DOHH2 (cell line): ENCODE results near the gene MRPS7.
"Not testable (repeated sequence)": the region's sequence is repeated elsewhere in the genome, so short reads cannot be mapped to it uniquely, and the experiment has no call there.

Experiments
- H3F3A ChIP-seq: fragments of 200-600 bp; sonication (generic), shearing (Covaris generic); 2 replicates; pipeline ENCODE4 v1.6.0; 2016; ENCODE audit warnings: antibody characterized with exemption, mild to moderate bottlenecking; ENCODE audit not compliant: control insufficient read depth, insufficient read depth
- H3K27ac ChIP-seq: fragments of 200-600 bp; sonication (generic); 2 replicates; pipeline ENCODE4 v1.5.1; 2014; ENCODE audit warnings: low read depth, mild to moderate bottlenecking, low read length, moderate library complexity
- H3K27me3 ChIP-seq: fragments of 200-600 bp; sonication (generic); 2 replicates; pipeline ENCODE4 v1.6.1; 2014; ENCODE audit warnings: mild to moderate bottlenecking, low read length, mixed read lengths; ENCODE audit not compliant: control insufficient read depth
- H3K36me3 ChIP-seq: fragments of 200-600 bp; sonication (generic); 2 replicates; pipeline ENCODE4 v1.6.1; 2014; ENCODE audit warnings: mild to moderate bottlenecking, low read length, moderate library complexity, mixed read lengths; ENCODE audit not compliant: control insufficient read depth
- H3K4me1 ChIP-seq: fragments of 200-600 bp; sonication (generic); 2 replicates; pipeline ENCODE4 v1.6.1; 2014; ENCODE audit warnings: mild to moderate bottlenecking, low read length, mixed read lengths; ENCODE audit not compliant: control insufficient read depth
- H3K4me2 ChIP-seq: fragments of 200-600 bp; sonication (generic); 2 replicates; pipeline ENCODE4 v1.6.0; 2014; ENCODE audit warnings: mild to moderate bottlenecking, low read length, moderate library complexity
- H3K4me3 ChIP-seq: fragments of 200-600 bp; sonication (generic); 2 replicates; pipeline ENCODE4 v1.5.1; 2014; ENCODE audit warnings: mild to moderate bottlenecking, low read length, mixed read lengths
- H3K79me2 ChIP-seq: fragments of 200-600 bp; sonication (generic); 2 replicates; pipeline ENCODE4 v1.6.1; 2014; ENCODE audit warnings: mild to moderate bottlenecking, low read length, mixed read lengths; ENCODE audit not compliant: control insufficient read depth
- H3K9me2 ChIP-seq: fragments of 200-600 bp; sonication (generic); replicated peaks from 2 replicates; pipeline ENCODE4 v1.6.1; 2014; ENCODE audit warnings: mild to moderate bottlenecking, low read length, mixed read lengths; ENCODE audit not compliant: control insufficient read depth
- H3K9me3 ChIP-seq: fragments of 200-600 bp; sonication (generic); 2 replicates; pipeline ENCODE4 v1.6.1; 2014; ENCODE audit warnings: antibody characterized with exemption, low read length, mixed read lengths; ENCODE audit not compliant: control insufficient read depth, insufficient read depth
- H4K20me1 ChIP-seq: fragments of 200-600 bp; sonication (generic); 2 replicates; pipeline ENCODE4 v1.6.0; 2014; ENCODE audit warnings: low read depth, mild to moderate bottlenecking, antibody characterized with exemption, low read length, moderate library complexity; ENCODE audit not compliant: control insufficient read depth, insufficient read depth
- EZH2phosphoT487 ChIP-seq: fragments of 200-600 bp; sonication (generic); IDR thresholded peaks from 2 replicates; pipeline ENCODE4 v1.6.1; 2017; ENCODE audit warnings: borderline replicate concordance, mild to moderate bottlenecking, antibody characterized with exemption, low read length, moderate library complexity, mixed read lengths
- TF ChIP-seq, protein P1 (sequence below): fragments of 200-600 bp; sonication (generic); IDR thresholded peaks from one replicate; pipeline ENCODE4 v1.5.1; 2014; ENCODE audit warnings: antibody characterized with exemption, mild to moderate bottlenecking, low read depth, low read length; ENCODE audit not compliant: poor library complexity, severe bottlenecking

MRPS7 gene

DNA sequence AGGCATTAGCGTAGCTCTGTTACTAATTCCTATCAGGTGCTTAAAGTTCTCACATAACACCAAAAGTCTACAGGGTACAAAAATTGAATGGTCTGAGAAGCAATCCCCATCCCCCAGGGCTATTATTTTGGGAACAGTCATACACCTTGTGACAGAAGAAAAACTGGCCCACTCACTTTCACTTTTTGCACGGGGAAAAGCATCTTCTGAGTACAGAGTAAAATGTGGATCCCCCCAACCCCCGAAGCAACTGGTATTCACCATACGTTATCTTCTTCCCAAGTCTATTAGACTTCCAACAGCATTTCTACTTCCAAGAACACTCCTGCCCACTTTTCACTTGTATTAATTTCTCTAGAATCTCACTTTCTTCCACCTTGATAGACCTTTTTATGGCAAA lies 12.1 kb upstream of the MRPS7 start:
- TF ChIP-seq, protein P1, sequence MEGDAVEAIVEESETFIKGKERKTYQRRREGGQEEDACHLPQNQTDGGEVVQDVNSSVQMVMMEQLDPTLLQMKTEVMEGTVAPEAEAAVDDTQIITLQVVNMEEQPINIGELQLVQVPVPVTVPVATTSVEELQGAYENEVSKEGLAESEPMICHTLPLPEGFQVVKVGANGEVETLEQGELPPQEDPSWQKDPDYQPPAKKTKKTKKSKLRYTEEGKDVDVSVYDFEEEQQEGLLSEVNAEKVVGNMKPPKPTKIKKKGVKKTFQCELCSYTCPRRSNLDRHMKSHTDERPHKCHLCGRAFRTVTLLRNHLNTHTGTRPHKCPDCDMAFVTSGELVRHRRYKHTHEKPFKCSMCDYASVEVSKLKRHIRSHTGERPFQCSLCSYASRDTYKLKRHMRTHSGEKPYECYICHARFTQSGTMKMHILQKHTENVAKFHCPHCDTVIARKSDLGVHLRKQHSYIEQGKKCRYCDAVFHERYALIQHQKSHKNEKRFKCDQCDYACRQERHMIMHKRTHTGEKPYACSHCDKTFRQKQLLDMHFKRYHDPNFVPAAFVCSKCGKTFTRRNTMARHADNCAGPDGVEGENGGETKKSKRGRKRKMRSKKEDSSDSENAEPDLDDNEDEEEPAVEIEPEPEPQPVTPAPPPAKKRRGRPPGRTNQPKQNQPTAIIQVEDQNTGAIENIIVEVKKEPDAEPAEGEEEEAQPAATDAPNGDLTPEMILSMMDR = no peak
- TF ChIP-seq EZH2phosphoT487 = no peak
- H3K4me2 ChIP-seq = no peak overlapping the region
- H3K9me2 ChIP-seq = no peaks in the 10 kb centered on the region
- peaks cover 61% of the 10 kb centered on the region for H3K79me2 ChIP-seq
- H3K27ac ChIP-seq = no peak overlapping the region
- H3K27me3 ChIP-seq = no peaks in the 10 kb centered on the region
- H3F3A ChIP-seq = 0 out of 2 replicates have a peak, but pooled peaks cover 3% of the 10 kb centered on the region
- H4K20me1 ChIP-seq = no peaks in the 10 kb centered on the region
- peaks cover 29% of the 10 kb centered on the region for H3K36me3 ChIP-seq
- peaks cover 51% of the 10 kb centered on the region for H3K4me1 ChIP-seq
- H3K4me3 ChIP-seq = no peak overlapping the region
- H3K9me3 ChIP-seq = no peaks in the 10 kb centered on the region

DNA sequence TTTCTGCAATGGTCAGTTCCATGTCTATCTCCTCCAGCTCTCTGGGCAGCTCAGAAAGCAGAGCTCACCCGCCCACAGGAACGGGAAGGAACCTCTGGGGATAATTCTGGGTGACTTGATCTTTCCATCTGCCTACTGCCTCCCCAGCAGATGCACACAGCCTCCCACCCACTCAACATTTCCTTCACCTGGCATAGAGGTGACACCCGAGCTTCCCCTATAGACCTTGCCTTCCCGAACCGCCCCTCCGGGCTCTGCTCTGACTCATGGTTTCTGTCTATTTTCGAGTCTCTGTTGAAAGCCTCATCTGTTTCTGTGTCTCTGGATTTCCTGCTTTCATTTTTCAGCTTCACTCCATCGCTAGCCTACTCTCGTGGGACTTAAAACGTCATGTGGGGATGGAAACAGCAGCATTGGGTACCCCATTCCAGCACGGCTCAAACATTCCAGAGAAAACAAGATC lies 11.6 kb upstream of the MRPS7 start:
- Histone ChIP-seq H3K27me3 (no peaks in the 10 kb centered on the region), H3K27ac (no peak overlapping the region), H3K79me2 (peaks cover 61% of the 10 kb centered on the region), H3K36me3 (peaks cover 24% of the 10 kb centered on the region), H3K9me3 (no peaks in the 10 kb centered on the region), H4K20me1 (no peaks in the 10 kb centered on the region), H3K9me2 (no peaks in the 10 kb centered on the region), H3F3A (0 out of 2 replicates have a peak, but pooled peaks cover 3% of the 10 kb centered on the region), H3K4me2 (peak overlapping the region; percentile 35; the same call in 1 of the 2 replicates), H3K4me3 (no peak overlapping the region), H3K4me1 (peaks cover 46% of the 10 kb centered on the region)
- TF ChIP-seq EZH2phosphoT487 = no peak
- TF ChIP-seq, protein P1 = no peak

DNA sequence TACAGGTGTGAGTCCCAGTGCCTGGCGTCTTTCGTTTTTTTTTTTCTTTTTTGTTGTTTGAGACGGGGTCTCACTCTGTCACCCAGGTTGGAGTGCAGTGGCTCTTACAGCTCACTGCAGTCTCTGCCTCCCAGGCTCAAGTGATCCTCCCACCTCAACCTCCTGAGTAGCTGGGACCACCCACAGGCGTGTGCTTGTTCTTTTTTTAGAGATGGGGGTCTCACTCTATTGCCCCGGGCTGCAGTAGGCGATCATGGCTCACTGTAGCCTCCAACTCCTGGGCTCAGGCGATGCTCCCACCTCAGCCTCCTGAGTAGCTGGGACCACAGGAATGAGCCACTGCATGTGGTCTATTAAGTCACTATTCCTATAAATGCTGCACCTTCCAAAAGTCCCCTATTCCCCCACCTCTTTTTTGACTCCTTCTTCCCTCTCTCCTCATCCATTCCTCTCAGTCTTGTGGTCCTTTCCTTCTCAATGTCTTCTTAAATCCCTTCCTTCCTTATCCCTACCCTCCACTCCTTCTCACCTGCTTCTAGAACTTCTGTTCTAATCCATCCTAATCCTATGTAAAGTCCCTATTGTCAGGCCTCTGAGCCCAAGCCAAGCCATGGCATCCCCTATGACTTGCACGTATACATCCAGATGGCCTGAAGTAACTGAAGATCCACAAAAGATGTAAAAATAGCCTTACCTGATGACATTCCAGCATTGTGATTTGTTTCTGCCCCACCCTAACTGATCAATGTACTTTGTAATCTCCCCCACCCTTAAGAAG lies 9.5 kb upstream of the MRPS7 start:
- Histone ChIP-seq H3F3A (0 out of 2 replicates have a peak, but pooled peaks cover 3% of the 10 kb centered on the region), H3K9me2 (no peaks in the 10 kb centered on the region), H3K4me2 (peak overlapping the region; percentile 60), H3K36me3 (peaks cover 6% of the 10 kb centered on the region), H3K79me2 (peaks cover 62% of the 10 kb centered on the region), H3K27ac (peak overlapping the region; percentile 40), H3K9me3 (no peaks in the 10 kb centered on the region), H3K27me3 (no peaks in the 10 kb centered on the region), H3K4me3 (peak overlapping the region; percentile 41), H4K20me1 (no peaks in the 10 kb centered on the region), H3K4me1 (peaks cover 30% of the 10 kb centered on the region)
- TF ChIP-seq, protein P1 = no peak
- TF ChIP-seq EZH2phosphoT487 = no peak

DNA sequence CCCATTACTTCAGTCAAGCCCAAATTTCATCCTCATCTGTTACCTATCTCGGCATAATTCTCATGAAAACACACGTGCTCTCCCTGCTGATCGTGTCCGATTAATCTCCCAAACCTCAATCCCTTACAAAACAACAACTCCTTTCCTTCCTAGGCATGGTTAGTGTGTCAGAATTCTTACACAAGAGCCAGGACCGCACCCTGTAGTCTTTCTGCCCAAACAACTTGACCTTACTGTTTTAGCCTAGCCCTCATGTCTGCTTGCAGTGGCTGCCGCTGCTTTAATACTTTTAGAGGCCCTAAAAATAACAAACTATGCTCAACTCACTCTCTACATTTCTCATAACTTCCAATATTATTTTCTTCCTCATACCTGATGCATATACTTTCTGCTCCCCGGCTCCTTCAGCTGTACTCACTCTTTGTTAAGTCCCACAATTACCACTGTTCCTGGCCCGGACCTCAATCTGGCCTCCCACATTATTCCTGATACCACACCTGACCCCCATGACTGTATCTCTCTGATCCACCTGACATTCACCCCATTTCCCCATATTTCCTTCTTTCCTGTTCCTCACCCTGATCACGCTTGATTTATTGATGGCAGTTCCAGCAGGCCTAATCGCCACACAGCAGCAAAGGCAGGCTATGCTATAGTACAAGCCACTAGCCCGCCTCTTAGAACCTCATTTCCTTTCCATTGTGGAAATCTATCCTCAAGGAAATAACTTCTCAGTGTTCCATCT lies 5.6 kb upstream of the MRPS7 start:
- not testable (repeated sequence) for H3K4me2 ChIP-seq, H3F3A ChIP-seq, H3K27me3 ChIP-seq, H3K9me3 ChIP-seq, H3K9me2 ChIP-seq, H3K4me3 ChIP-seq, H3K27ac ChIP-seq
- peaks cover 17% of the 10 kb centered on the region for H3K36me3 ChIP-seq
- H3K4me1 ChIP-seq = peaks cover 30% of the 10 kb centered on the region
- peaks cover 64% of the 10 kb centered on the region for H3K79me2 ChIP-seq
- H4K20me1 ChIP-seq = peaks cover 14% of the 10 kb centered on the region; the same call in 1 of the 2 replicates

DNA sequence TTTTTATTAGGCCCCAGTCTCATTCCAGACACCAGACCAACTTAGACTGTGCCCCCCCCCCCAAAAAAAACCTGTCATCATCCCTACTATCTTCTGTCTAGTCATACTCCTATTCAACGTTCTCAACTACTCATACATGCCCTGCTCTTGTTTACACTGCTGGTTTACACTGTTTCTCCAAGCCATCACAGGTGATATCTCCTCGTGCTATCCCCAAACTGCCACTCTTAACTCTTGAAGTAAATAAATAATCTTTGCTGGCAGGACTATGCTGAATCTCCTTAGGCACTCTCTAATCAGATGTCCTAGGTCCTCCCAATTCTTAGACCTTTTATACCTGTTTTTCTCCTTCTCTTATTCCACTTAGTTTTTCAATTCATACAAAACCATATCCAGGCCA lies 4.5 kb upstream of the MRPS7 start:
- Histone ChIP-seq H4K20me1 (peaks cover 14% of the 10 kb centered on the region; the same call in 1 of the 2 replicates), H3K79me2 (peaks cover 62% of the 10 kb centered on the region)
- H3K9me3 ChIP-seq = not testable (repeated sequence)

More for the DNA sequence above, 4.5 kb upstream of the MRPS7 start:
- H3F3A ChIP-seq, H3K9me2 ChIP-seq, H3K4me3 ChIP-seq, H3K27me3 ChIP-seq, H3K4me2 ChIP-seq, H3K27ac ChIP-seq: not testable (repeated sequence)
- Histone ChIP-seq H3K36me3 (peaks cover 23% of the 10 kb centered on the region), H3K4me1 (peaks cover 19% of the 10 kb centered on the region)
